ENCODE results near the gene ATP8A2.

- TF ChIP-seq CTCF (IDR thresholded peaks at IDR 0.05; ENCODE audit: insufficient read depth, low read depth, low read length) (no peak), EZH2 (IDR thresholded peaks at IDR 0.05; ENCODE audit: insufficient read depth, low read length) (no peak)
These were observed 41.2 kb upstream of the ATP8A2 start for GRCh38 chr13:25330541-25330940.

Data from astrocyte (in vitro differentiated cells and primary cell).